ENCODE data around the gene CEP57L1.

DNA sequence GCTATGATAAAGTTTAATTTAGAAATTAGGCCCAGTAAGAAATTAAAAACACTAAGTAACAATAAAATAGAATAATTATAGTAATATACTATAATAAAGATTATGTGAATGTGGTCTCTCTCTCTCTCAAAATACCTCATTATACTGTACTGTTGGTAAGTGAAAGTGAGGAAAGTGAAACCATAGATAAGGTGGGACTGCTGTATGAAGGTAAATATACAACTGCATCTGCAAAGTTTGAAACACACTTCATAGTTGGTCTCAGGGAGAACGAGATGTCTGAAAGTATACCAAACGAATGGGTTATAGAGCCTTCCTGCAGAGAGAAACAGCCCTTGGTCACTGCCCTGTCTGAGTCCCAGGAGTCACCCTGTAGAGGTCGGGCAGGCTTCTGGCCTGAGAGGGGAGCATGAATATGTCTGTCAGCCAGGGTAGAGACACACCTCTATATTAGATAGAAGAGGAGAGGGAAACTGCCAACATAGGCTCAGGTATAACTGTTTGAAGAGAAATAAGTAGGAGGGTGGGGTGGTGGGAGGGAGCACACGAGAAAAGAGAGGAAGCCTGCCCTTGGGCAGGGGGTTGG, 32.4 kb upstream of the CEP57L1 start:
- TF ChIP-seq, protein P1, sequence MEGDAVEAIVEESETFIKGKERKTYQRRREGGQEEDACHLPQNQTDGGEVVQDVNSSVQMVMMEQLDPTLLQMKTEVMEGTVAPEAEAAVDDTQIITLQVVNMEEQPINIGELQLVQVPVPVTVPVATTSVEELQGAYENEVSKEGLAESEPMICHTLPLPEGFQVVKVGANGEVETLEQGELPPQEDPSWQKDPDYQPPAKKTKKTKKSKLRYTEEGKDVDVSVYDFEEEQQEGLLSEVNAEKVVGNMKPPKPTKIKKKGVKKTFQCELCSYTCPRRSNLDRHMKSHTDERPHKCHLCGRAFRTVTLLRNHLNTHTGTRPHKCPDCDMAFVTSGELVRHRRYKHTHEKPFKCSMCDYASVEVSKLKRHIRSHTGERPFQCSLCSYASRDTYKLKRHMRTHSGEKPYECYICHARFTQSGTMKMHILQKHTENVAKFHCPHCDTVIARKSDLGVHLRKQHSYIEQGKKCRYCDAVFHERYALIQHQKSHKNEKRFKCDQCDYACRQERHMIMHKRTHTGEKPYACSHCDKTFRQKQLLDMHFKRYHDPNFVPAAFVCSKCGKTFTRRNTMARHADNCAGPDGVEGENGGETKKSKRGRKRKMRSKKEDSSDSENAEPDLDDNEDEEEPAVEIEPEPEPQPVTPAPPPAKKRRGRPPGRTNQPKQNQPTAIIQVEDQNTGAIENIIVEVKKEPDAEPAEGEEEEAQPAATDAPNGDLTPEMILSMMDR (conservative IDR thresholded peaks at IDR 0.05 in 1 of 2, IDR thresholded peaks at IDR 0.05 in 1 of 2; ENCODE audit: low read depth in 1 of 2, low read length in 2 of 2) = no peak
- no peak for TF ChIP-seq EZH2 (IDR thresholded peaks at IDR 0.05; ENCODE audit: low read length, missing control alignments)

Measured in fibroblast of lung (primary cell).